SK-MEL-5 (cell line): ENCODE results near the gene VCX3B. TPM values are rescaled to one million over a fixed set of nuclear protein-coding genes. Genes with fewer than 3 reads are reported as not detected.
"Not testable (repeated sequence)": the region's sequence is repeated elsewhere in the genome, so short reads cannot be mapped to it uniquely, and the experiment has no call there.

Experiments
- DNase-seq: peaks from one replicate; pipeline ENCODE4 v3.0.0-alpha.2; 2016; ENCODE audit warnings: low read depth, low spot score
- in situ Hi-C: cut with HindIII; loops from 2 replicates; pipeline ENCODE4 v1.10.0; 2016; ENCODE audit warnings: low sequenced_read_pairs, high pct_unique_total_duplicates, low pct_unique_long_range_greater_than_20kb
- polyA plus RNA-seq, 2 experiments: library from polyadenylated mRNA; depleted of rRNA; stranded (reverse); fragments of >200 nt; gene quantifications; 2 replicates each; pipeline ENCODE4 v1.2.3, GENCODE V29; 2015
- total RNA-seq: library from RNA; depleted of rRNA; stranded (reverse); fragments of >200 nt; shearing (Covaris generic); gene quantifications from 2 replicates; pipeline ENCODE4 v1.2.3, GENCODE V29; 2014; rRNA removed

Gene VCX3B
- not detected in 2 replicates for total RNA-seq
- 0.33 TPM in 1 of 2 replicates, not detected in the other for polyA plus RNA-seq (2015; cell fraction: cytosol; rRNA removed)
- polyA plus RNA-seq (2015; cell fraction: nucleus; rRNA removed): not detected in 2 replicates

DNA sequence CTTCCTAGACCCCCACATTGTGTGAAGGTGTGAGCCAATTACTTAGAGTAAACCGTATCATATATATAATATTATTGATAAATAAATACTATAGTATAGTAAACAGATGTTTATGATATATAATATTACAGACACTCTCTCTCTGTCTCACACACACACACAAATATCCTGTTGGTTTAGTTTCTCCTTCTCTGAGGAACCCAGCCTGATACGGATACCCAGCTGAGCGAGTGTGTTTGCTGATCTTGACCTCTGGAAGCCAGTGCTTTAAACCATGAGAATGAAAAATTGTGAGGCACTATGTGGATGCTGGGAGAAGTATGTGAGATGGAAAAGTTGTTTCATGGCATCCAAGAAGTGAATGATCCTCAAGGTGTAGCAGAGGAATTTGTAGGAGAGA is at the start of gene VCX3B:
Gene VCX3B (plus strand): TSS at position 301 of the 400 bp plus-strand sequence. CDS start 621 bp downstream, outside the sequence.
- in situ Hi-C loops, DNase-seq: not testable (repeated sequence)

DNA sequence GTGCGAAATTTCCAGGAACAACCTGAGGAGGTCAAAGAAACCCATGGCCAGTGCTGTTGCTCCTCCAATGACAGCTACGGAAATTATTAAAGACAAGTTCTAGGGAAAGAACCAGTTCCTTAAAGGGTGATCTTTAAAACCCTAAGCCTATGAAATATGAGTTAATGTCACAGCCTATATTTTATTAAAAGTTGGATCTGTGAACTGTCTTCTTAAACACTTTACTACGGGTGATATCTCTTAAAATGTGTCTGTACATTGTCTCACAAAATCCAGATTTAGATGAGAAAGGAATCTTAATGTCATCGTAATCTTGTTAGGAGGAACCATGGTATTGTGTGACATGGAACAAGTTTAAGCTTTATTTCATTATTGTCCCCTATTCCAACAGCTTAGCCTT is 46.3 kb upstream of the VCX3B start:
- DNase-seq: no peak
- in situ Hi-C loops: no loop called here

DNA sequence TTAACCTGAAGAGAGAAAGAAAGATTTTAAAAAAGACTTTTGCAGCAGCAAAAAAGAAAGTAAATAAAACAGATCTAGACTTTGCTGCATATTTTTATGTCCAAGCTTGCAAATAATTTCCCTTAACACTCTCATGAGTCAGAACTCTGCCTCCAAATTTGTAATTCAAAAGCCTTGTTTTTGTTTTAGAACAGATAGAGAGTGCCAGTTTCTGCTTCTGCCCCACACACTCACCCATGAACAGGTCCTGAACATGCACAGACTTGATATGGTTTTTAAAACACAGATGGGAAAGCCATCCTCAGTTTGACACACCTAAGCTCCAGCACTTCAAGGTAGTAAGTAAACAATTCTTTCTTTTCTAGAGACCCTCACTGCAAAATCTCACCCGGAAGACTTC is 39.7 kb upstream of the VCX3B start:
- in situ Hi-C loops: no loop called here
- DNase-seq: no peak

DNA sequence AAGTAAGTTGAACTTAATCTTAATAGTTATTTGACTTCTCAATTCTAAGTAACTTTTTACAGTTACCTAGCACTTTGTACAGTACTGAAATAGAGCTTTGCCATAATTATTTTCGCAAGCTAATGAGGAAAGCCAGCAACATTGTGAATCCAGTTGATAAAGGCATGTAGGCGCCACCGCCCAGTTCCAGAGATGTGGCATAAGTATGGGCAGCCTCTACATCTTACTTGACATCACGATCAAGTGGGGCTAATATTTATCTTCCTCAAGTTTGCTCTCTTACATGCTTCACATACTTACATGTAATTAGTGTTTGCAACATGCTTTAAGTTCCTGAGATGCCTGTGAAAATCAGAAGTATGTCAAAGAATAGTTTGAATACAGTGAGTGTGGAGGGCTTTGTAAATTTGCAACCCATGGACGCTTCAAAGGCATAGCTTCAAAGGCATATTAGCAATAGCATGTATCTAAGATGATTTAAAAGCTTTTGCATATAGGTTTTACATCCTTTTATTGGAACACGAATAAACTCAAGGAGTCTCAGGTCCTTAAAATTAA is 34.9 kb upstream of the VCX3B start:
- DNase-seq: no peak
- in situ Hi-C loops: no loop called here

DNA sequence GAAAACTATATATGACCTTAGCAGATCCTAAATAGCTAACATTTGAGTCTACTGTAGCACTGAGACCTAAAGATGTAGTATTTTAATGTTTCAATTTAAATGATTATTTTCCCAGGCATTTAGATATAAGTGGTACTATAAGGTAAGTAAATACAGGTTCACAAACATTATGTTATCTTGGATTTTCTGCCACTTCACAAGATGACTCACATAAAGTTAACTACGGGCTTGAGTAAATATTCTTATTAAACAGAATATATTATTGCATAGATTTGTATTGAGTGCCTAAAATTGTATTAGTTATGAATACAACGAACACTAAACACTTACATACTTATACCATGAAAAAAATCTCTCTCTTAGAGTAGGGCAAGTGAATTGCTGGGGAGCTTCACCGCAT is 34.2 kb upstream of the VCX3B start:
- in situ Hi-C loops: no loop called here

DNA sequence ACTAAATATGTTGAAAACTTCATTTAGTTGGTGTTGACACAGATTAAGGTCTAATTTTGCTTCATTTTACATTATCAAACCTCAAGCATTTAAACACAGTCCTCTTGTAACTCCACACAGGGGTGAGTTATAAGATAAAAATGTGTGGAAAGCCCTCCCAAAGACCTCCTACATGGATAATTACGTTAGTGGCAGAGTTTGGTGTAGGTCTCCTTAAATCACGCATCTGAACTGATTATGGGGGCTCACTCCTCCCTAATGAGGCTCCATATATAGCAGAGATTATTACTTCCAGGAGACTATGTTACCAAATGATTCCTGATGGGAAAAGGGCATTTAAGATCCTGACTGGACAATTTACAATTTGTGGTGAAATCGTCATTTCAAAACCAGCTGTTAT is 32.2 kb upstream of the VCX3B start:
- in situ Hi-C loops: no loop called here
- no peak for DNase-seq

More for the DNA sequence above, 34.2 kb upstream of the VCX3B start:
- DNase-seq: no peak

DNA sequence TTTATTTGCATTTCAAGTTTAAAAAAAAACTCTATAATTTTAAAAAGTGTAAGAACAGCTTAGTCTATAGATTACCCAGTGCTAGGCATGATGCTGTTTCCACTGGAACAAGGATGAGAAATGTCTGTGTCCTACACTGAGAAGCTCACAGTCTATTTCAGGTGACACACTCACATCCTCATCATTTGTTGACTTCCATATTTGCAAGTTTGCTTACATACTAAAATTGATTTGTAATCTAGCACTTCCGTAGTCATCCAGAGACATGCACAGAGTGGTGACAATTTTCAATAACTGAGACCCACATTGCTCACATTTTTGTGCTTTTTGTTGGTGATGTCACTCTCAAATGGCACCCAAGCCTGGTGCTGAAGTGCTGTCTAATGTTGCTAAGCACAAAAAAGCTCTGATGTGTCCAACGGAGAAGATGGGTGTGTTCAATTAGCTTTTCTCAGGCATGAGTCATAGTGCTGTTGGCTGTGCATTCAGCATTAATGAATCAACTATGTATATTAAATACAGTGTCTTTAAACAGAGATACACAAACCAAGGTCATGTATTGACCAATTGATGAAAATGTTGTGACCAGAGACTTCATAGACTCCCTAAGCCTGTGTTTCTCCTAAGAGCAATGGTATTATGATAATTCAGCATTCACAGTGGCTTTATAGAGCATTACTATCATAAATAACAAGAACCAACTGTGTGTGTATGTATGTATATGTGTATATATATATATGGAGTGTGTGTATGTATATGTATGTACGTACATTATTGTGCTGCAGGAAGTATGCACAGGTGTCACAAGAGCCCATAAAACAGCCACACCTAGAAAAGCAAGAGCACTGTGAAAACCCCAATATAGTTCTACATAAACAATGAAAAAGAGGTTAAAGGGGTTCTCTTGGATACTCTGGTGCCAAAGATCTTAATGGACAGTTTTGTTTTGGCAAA is 31.2 kb upstream of the VCX3B start:
- in situ Hi-C loops: no loop called here

DNA sequence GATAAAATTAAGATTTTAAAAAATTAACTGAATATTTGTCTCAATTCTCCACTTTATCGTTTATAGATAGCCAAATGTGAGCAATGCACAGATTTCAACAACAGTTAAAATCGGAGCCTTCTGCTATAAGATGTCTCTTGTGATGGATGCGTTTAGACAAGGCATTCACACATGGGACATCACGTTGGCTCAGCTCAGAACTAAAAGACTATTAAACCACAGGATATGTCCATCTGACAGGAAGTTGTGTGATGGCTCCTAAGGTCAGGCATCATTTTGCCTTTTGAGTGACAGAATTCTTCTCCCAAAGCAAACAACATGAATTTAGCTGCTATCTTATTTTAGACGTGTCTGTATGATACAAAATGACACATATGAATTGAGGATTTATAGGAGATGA is 17.3 kb upstream of the VCX3B start:
- no peak for DNase-seq
- in situ Hi-C loops: no loop called here

More for the DNA sequence above, 31.2 kb upstream of the VCX3B start:
- no peak for DNase-seq

DNA sequence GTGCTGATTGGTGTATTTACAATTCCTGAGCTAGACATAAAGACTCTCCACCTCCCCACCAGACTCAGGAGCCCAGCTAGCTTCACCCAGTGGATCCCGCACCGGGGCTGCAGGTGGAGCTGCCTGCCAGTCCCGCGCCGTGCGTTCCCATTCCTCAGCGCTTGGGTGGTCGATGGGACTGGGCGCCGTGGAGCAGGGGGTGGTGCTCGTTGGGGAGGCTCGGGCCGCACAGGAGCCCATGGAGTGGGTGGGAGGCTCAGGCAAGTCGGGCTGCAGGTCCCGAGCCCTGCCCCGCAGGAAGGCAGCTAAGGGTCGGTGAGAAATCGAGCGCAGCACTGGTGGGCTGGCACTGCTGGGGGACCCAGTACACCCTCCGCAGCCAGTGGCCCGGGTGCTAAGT is 12.3 kb upstream of the VCX3B start:
- DNase-seq, in situ Hi-C loops: not testable (repeated sequence)

DNA sequence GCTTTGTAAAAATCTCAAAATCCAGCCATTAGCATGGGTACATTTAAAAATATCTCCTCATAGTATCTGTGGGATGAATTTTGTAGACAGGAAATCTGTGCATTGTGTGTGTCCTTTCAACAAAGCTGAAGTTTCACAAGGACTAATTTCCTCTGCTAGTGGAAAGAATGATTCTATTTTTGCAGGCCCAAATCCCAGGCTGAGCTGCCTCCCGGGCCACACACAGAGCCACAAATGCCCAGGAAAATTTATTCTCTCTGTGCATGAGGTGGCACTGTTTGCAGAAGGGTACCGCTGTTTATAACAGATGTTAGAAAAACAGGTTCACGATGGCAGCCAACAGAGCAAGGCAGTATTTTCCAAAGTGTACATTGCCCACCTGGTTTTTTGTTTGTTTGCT is 11.0 kb upstream of the VCX3B start:
- DNase-seq: no peak
- in situ Hi-C loops: no loop called here

DNA sequence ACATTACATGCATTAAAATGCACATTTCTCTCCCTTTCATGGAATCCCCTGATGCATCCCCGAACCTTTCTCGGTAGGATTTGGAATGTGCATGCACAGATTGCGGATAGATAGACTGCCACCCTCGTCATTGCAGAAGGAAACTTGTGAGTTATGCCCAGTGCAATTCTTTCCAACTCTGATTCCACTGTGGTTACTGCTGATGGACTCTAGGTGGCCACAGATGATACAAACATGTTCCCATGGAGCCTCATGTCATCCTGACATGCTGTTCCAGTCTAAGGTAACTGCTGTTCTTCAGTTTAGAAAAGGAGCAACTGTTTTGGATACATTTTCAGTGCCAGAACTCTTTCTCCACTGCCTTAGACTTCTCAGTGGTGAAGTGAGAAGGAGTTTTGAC is 9.1 kb upstream of the VCX3B start:
- no peak for DNase-seq
- in situ Hi-C loops: no loop called here

DNA sequence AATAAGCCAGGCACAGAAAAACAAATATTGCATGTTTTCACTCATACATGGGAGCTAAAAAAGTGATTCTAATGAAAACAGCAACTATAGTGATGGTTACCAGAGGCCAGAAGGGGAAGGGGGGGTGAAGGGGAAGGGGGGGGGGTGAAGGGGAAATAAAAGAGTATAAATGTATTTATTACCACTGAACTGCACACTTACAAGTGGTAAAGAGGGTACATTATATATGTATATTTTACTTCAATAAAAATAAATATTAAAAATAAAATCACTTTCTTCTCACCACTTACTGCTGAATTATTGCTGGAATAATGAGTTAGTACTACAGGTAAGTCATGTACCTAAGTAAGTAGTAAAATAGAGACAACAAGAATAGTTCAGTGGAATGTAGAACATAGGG is 2.1 kb upstream of the VCX3B start:
- in situ Hi-C loops: no loop called here
- DNase-seq: no peak

DNA sequence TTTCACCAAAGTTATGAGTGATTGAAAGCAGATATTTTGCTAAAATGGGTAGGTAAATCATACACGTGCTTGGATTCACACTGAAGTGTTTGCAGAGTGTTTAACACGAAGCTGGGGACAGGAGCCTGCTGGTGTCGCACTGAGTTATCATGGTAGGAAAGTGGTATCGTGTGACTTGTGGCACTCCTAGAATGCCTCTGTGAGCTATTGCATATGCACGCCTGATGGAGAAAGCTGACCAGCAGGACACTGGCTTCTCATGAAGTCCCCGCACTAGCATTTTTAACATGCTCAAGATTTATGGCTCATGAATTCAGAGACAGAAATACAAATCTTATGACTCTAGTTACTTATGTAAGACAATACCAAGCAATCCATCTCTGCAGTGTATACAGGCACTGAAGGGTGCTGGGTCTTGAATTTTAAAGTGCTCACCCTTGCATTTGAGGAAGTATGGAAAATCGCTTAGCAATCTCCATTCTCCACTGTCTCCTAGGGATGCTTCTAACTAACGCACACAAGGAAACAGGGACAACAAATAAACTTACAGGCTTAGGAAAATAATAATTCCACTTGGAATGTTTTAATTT is 19.8 kb downstream of the VCX3B start:
- in situ Hi-C loops: no loop called here
- DNase-seq: no peak

DNA sequence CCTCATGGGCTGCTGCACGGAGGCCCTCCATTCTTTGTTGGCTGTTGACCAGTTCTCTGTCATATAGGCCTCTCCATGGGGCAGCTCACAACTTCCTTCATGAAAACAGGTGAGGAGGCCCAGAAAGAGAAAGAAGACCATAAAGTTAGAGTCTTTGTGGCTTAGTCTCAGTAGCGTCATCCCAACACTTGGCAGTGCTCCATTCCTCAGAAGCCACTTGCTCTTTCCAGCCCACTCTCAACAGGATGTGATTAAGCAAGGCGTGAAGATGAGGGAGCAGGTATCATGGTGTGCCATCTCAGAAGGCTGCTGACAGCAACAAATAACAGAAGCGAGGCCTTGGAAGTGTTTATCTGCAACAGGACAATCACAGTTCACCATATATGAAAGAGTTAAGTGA is 30.4 kb downstream of the VCX3B start:
- in situ Hi-C loops, DNase-seq: not testable (repeated sequence)

DNA sequence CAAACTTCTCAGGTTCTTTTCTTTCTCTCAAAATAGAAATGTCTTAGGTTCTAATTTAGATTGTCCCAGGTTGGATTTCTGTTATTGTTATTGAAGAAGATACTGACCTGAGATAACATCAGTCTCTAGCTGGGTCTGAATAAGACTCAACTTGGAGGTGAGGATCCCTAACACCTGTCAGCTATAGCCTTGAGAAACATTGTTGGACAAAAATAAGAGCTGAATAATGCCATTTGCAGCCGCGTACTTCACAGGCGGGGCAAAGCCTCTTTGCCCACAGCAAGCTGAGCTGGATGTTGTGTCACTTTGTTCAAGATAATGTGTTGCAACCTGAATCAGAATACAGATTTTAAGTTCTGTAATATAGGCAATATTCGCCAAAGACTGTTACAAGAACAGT is 35.6 kb downstream of the VCX3B start:
- in situ Hi-C loops: no loop called here
- DNase-seq: no peak

DNA sequence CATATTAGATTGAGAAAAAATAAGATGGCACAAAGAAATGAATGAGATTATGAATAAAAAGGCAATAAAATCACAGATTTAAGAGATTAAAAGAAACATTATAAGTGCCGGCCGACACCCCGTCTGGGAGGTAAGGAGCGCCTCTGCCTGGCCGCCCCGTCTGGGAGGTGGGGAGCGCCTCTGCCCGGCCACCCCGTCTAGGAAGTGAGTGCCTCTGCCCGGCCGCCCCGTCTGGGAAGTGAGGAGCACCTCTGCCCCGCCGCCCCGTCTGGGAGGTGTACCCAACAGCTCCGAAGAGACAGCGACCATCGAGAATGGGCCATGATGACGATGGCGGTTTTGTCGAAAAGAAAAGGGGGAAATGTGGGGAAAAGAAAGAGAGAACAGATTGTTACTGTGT is 37.5 kb downstream of the VCX3B start:
- in situ Hi-C loops, DNase-seq: not testable (repeated sequence)

DNA sequence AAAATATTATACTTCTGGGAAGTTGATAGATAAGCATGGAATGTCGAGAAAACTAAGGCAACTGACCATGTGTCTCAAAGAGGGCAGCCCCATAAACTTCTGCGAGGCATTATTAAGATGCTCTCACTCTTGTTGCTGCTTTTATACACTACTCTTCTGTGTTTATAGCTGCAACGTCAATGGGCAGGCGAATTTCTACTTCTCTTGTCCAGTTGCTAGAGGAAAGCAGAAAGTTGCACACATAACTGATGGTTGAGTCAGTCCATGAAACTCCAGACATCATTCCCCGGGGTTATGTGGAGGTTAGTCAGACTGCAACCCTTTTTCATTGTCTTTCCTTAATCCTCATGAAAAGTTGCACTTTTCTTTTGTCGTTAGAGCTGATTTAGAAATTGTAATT is 39.8 kb downstream of the VCX3B start:
- in situ Hi-C loops: no loop called here
- no peak for DNase-seq
